ENCODE data around the gene GSS.

The GSS gene

GRCh38 chr20:34976286-34976685 lies 20.7 kb upstream of the GSS start:
- no peak for DNase-seq

- no peak for DNase-seq
These were observed 18.6 kb upstream of the GSS start for GRCh38 chr20:34974246-34974645.

GRCh38 chr20:34971561-34972235 lies 16.1 kb upstream of the GSS start:
- DNase-seq: no peak

GRCh38 chr20:34970846-34971560 lies 15.4 kb upstream of the GSS start:
- no peak for DNase-seq

GRCh38 chr20:34970193-34970840 lies 14.7 kb upstream of the GSS start:
- no peak for DNase-seq

- DNase-seq: no peak
These were observed 12.6 kb upstream of the GSS start for GRCh38 chr20:34968042-34968775.

GRCh38 chr20:34967421-34967820 lies 11.8 kb upstream of the GSS start:
- DNase-seq: no peak

- DNase-seq: no peak
These were observed 9.4 kb upstream of the GSS start for GRCh38 chr20:34965051-34965450.

GRCh38 chr20:34964486-34964885 lies 8.9 kb upstream of the GSS start:
- no peak for DNase-seq

- no peak for DNase-seq
These were observed 1.3 kb upstream of the GSS start for GRCh38 chr20:34956751-34957472.

- no peak for DNase-seq
These were observed 444 bp upstream of the GSS start for GRCh38 chr20:34956041-34956458.

GRCh38 chr20:34954904-34955230 lies 739 bp downstream of the GSS start:
- peak; percentile 69 for DNase-seq

- DNase-seq: no peak
These were observed 1.6 kb downstream of the GSS start for GRCh38 chr20:34953960-34954359.

GRCh38 chr20:34952671-34953070 lies 2.9 kb downstream of the GSS start:
- no peak for DNase-seq

- no peak for DNase-seq
These were observed 4.0 kb downstream of the GSS start for GRCh38 chr20:34951652-34952051.

GRCh38 chr20:34951252-34951651 lies 4.4 kb downstream of the GSS start:
- DNase-seq: no peak

- DNase-seq: no peak
These were observed 6.5 kb downstream of the GSS start for GRCh38 chr20:34949120-34949519.

GRCh38 chr20:34948030-34948429 lies 7.6 kb downstream of the GSS start:
- no peak for DNase-seq

GRCh38 chr20:34947336-34947735 lies 8.3 kb downstream of the GSS start:
- no peak for DNase-seq

- DNase-seq: no peak
These were observed 8.9 kb downstream of the GSS start for GRCh38 chr20:34946661-34947060.

GRCh38 chr20:34945315-34946077 lies 10.1 kb downstream of the GSS start:
- no peak for DNase-seq
